ENCODE results near the gene ACO2. TPM values are rescaled to one million over a fixed set of nuclear protein-coding genes. Genes with fewer than 3 reads are reported as not detected.

Gene ACO2
- total RNA-seq, 4 donors from 2014 or later = 69.9 to 91.1 (median 76.4) TPM

- H3K4me3 ChIP-seq = peak overlapping the region in 2 of 4 donors; percentile 6 to 30
- H3K9me3 ChIP-seq = no peaks in the 10 kb centered on the region
- peaks cover 0 to 54% (median 20%) of the 10 kb centered on the region in 4 donors for H3K4me1 ChIP-seq
- no peaks in the 10 kb centered on the region for H3K36me3 ChIP-seq
- DNase-seq (ENCODE audit: low spot score in 2 of 2) = no peak
- 44 to 59% methylated on average over 3 to 10 of the region's 10 CpGs for WGBS, 2 donors
- H3K27ac ChIP-seq = peak overlapping the region in 2 of 4 donors; percentile 28 to 64
- TF ChIP-seq CTCF (IDR thresholded peaks at IDR 0.05) (no peak), POLR2A (IDR thresholded peaks at IDR 0.05) (no peak), EP300 (IDR thresholded peaks at IDR 0.05) (no peak)
- H3K27me3 ChIP-seq = no peaks in the 10 kb centered on the region
These were observed 92.4 kb downstream of the ACO2 start for GRCh38 chr22:41561335-41561734.

- H3K27ac ChIP-seq = peak overlapping the region in 2 of 4 donors; percentile 28 to 64
- no peaks in the 10 kb centered on the region for H3K9me3 ChIP-seq
- no peaks in the 10 kb centered on the region for H3K36me3 ChIP-seq
- H3K27me3 ChIP-seq = no peaks in the 10 kb centered on the region
- no peak for DNase-seq (ENCODE audit: low spot score in 2 of 2)
- H3K4me1 ChIP-seq = peaks cover 0 to 51% (median 16%) of the 10 kb centered on the region in 4 donors
- TF ChIP-seq EP300 (IDR thresholded peaks at IDR 0.05) = no peak
- no peak for TF ChIP-seq CTCF (IDR thresholded peaks at IDR 0.05)
- no peak for TF ChIP-seq POLR2A (IDR thresholded peaks at IDR 0.05)
- 40 to 74% methylated on average over 5 of the region's 5 CpGs for WGBS, 2 donors
- H3K4me3 ChIP-seq = peak overlapping the region in 1 of 4 donors; percentile 30
These were observed 92.9 kb downstream of the ACO2 start for GRCh38 chr22:41561788-41562187.

GRCh38 chr22:41562461-41562860 lies 93.5 kb downstream of the ACO2 start:
- H3K9me3 ChIP-seq = no peaks in the 10 kb centered on the region
- TF ChIP-seq POLR2A (IDR thresholded peaks at IDR 0.05) (no peak), CTCF (IDR thresholded peaks at IDR 0.05) (no peak), EP300 (IDR thresholded peaks at IDR 0.05) (no peak)
- H3K4me1 ChIP-seq = peaks cover 0 to 51% (median 12%) of the 10 kb centered on the region in 4 donors
- H3K27me3 ChIP-seq = no peaks in the 10 kb centered on the region
- H3K4me3 ChIP-seq = peak overlapping the region in 1 of 4 donors; percentile 30
- WGBS, 2 donors = 77 to 87% methylated on average over 2 to 4 of the region's 4 CpGs
- DNase-seq (ENCODE audit: low spot score in 2 of 2) = no peak
- H3K36me3 ChIP-seq = no peaks in the 10 kb centered on the region
- H3K27ac ChIP-seq = peak overlapping the region in 2 of 4 donors; percentile 60 to 64

GRCh38 chr22:41563051-41563711 lies 94.3 kb downstream of the ACO2 start:
- no peak for TF ChIP-seq POLR2A (IDR thresholded peaks at IDR 0.05)
- no peak for TF ChIP-seq CTCF (IDR thresholded peaks at IDR 0.05)
- TF ChIP-seq EP300 (IDR thresholded peaks at IDR 0.05) = no peak
- Histone ChIP-seq H3K4me1 (peaks cover 0 to 45% (median 5%) of the 10 kb centered on the region in 4 donors), H3K9me3 (no peaks in the 10 kb centered on the region), H3K36me3 (no peaks in the 10 kb centered on the region), H3K27me3 (no peaks in the 10 kb centered on the region), H3K27ac (peak overlapping the region in 2 of 4 donors; percentile 60 to 64), H3K4me3 (no peak overlapping the region)
- WGBS, 2 donors = 32 to 41% methylated on average over 8 to 10 of the region's 10 CpGs
- DNase-seq (ENCODE audit: low spot score in 2 of 2) = no peak

- WGBS, 2 donors = 85 to 88% methylated on average over 8 of the region's 8 CpGs
These were observed 95.6 kb downstream of the ACO2 start for GRCh38 chr22:41564563-41564962.

More at GRCh38 chr22:41564563-41564962, 95.6 kb downstream of the ACO2 start:
- no peak for DNase-seq (ENCODE audit: low spot score in 2 of 2)
- Histone ChIP-seq H3K36me3 (no peaks in the 10 kb centered on the region), H3K4me1 (peaks cover 0 to 39% (median 5%) of the 10 kb centered on the region in 4 donors), H3K27ac (peak overlapping the region in 2 of 4 donors; percentile 10 to 43), H3K9me3 (no peaks in the 10 kb centered on the region), H3K4me3 (no peak overlapping the region), H3K27me3 (no peaks in the 10 kb centered on the region)
- TF ChIP-seq POLR2A (IDR thresholded peaks at IDR 0.05) (no peak), EP300 (IDR thresholded peaks at IDR 0.05) (no peak), CTCF (IDR thresholded peaks at IDR 0.05) (no peak)

Measured in tibial nerve (tissue), 4 donors.